Measurements from ENCODE around the gene MAP1LC3C.
"Not testable (repeated sequence)": the region's sequence is repeated elsewhere in the genome, so short reads cannot be mapped to it uniquely, and the experiment has no call there.

Gene MAP1LC3C

GRCh38 chr1:241990040-241990439 is 8.9 kb downstream of the MAP1LC3C start:
- DNase-seq: no peak

GRCh38 chr1:241988389-241988930 is 10.4 kb downstream of the MAP1LC3C start:
- not testable (repeated sequence) for DNase-seq

- peak; percentile 29 for DNase-seq
These were observed 13.1 kb downstream of the MAP1LC3C start for GRCh38 chr1:241985787-241986186.

- no peak for DNase-seq
These were observed 19.0 kb downstream of the MAP1LC3C start for GRCh38 chr1:241979926-241980325.

- DNase-seq: no peak
These were observed 19.8 kb downstream of the MAP1LC3C start for GRCh38 chr1:241979071-241979470.

GRCh38 chr1:241976229-241976628 is 22.7 kb downstream of the MAP1LC3C start:
- DNase-seq: no peak

- peak; percentile 12 for DNase-seq
These were observed 26.1 kb downstream of the MAP1LC3C start for GRCh38 chr1:241972703-241973369.

- no peak for DNase-seq
These were observed 30.3 kb downstream of the MAP1LC3C start for GRCh38 chr1:241968611-241969010.

- no peak for DNase-seq
These were observed 34.2 kb downstream of the MAP1LC3C start for GRCh38 chr1:241964550-241965282.

- no peak for DNase-seq
These were observed 35.2 kb downstream of the MAP1LC3C start for GRCh38 chr1:241963722-241964121.

GRCh38 chr1:241962153-241962552 is 36.7 kb downstream of the MAP1LC3C start:
- no peak for DNase-seq

GRCh38 chr1:241957692-241958494 is 41.0 kb downstream of the MAP1LC3C start, which contains the start of gene BECN2:
Gene BECN2 (plus strand): TSS chr1:241957767. CDS start chr1:241957767, 0 bp downstream.
- no peak for DNase-seq

- no peak for DNase-seq
These were observed 48.5 kb downstream of the MAP1LC3C start for GRCh38 chr1:241950390-241950789.

- no peak for DNase-seq
These were observed 51.5 kb downstream of the MAP1LC3C start for GRCh38 chr1:241947354-241947753.
